ENCODE measurements around the gene FMNL2. TPM values are rescaled to one million over a fixed set of nuclear protein-coding genes. Genes with fewer than 3 reads are reported as not detected.
A peak's percentile ranks its signal among the peaks of the same experiment; 100 is the strongest.

FMNL2 gene
- total RNA-seq, 1 experiment from 2014 or later, result 28.1 TPM

- Histone ChIP-seq H3K9me3 (ENCODE audit: control insufficient read depth in 1 of 2, insufficient read depth in 1 of 2, low read depth in 1 of 2, low read length in 2 of 2) (no peaks in the 10 kb centered on the region), H3K4me2 (ENCODE audit: low read length) (peak overlapping the region; percentile 25), H3K4me3 (replicated peaks in 1 of 2; ENCODE audit: low read depth in 1 of 2, low read length in 2 of 2) (no peak overlapping the region), H3K4me1 (ENCODE audit: control insufficient read depth in 1 of 2, insufficient read depth in 2 of 2, low read length in 2 of 2) (peaks cover 0 to 44% of the 10 kb centered on the region in 2 experiments; a peak in 2 of 4 replicates), H4K20me1 (ENCODE audit: insufficient read depth) (no peaks in the 10 kb centered on the region), H3K36me3 (ENCODE audit: control insufficient read depth in 1 of 2, insufficient read depth in 2 of 2, low read length in 2 of 2) (no peaks in the 10 kb centered on the region), H3K79me2 (ENCODE audit: insufficient read depth, low read length) (peaks cover 10% of the 10 kb centered on the region), H3K9ac (ENCODE audit: low read length) (no peak overlapping the region), H2AFZ (ENCODE audit: low read depth, low read length, poor library complexity, severe bottlenecking) (no peak overlapping the region), H3K27me3 (ENCODE audit: insufficient read depth, low read length) (no peaks in the 10 kb centered on the region), H3K9me2 (ENCODE audit: insufficient read depth) (no peaks in the 10 kb centered on the region), H3K27ac (ENCODE audit: low read depth, low read length) (no peak overlapping the region)
- intact Hi-C loops (cut with micrococcal nuclease), result no loop called here
- DNase-seq (ENCODE audit: low read depth, low spot score) (no peak), ATAC-seq (peak; percentile 38; the same call in 1 of the 2 replicates)
- ChIA-PET POLR2A (no interaction called here), CTCF (no interaction called here), RAD21 (ENCODE audit: low non-redundant PET in 1 of 2, low total read pairs in 2 of 2, uncharacterized antibody in 2 of 2, unreplicated experiment in 2 of 2) (no interaction called here)
- BruUV-seq (replicated peaks), result no TSS peak
- no peak for TF ChIP-seq POLR2A (IDR thresholded peaks at IDR 0.05; ENCODE audit: borderline replicate concordance, extremely low read depth, insufficient read depth, insufficient read length)
- TF ChIP-seq SRF (IDR thresholded peaks at IDR 0.05; ENCODE audit: low read depth), result no peak
- TF ChIP-seq EZH2 (IDR thresholded peaks at IDR 0.05), result no peak
- no peak for TF ChIP-seq ZNF274 (IDR thresholded peaks at IDR 0.05; ENCODE audit: low read depth, low read length)
- no peak for TF ChIP-seq REST (IDR thresholded peaks at IDR 0.05; ENCODE audit: low read depth)
- no peak for TF ChIP-seq POLR2AphosphoS5 (IDR thresholded peaks at IDR 0.05; ENCODE audit: low read depth, low read length)
- no peak for TF ChIP-seq ATF3 (IDR thresholded peaks at IDR 0.05)
- TF ChIP-seq TCF7L2 (IDR thresholded peaks at IDR 0.05; ENCODE audit: borderline replicate concordance, extremely low read depth, insufficient read depth, insufficient read length), result no peak
- no peak for TF ChIP-seq EZH2phosphoT487 (IDR thresholded peaks at IDR 0.05; ENCODE audit: borderline replicate concordance)
- TF ChIP-seq SP1 (IDR thresholded peaks at IDR 0.05; ENCODE audit: low read depth), result no peak
- no peak for TF ChIP-seq SIN3A (IDR thresholded peaks at IDR 0.05; ENCODE audit: low read depth)
- no peak for TF ChIP-seq JUND (IDR thresholded peaks at IDR 0.05)
- no peak for TF ChIP-seq FOSL1 (IDR thresholded peaks at IDR 0.05; ENCODE audit: low read depth)
Measured at GRCh38 chr2:152504618-152505017, 169.6 kb downstream of the FMNL2 start.

All from HCT116 (cell line).